IMR-90 (cell line): Measurements from ENCODE around the gene KY. TPM values are rescaled to one million over a fixed set of nuclear protein-coding genes. Genes with fewer than 3 reads are reported as not detected.

Experiments
- ATAC-seq: fragments of 200-7000 bp; cut with Tn5 transposase; 2 replicates; pipeline ENCODE4 v1.9.1; 2020; ENCODE audit warnings: low read depth, mild to moderate bottlenecking, moderate library complexity
- BruUV-seq: library from RNA; stranded (reverse); fragments of 400-500 nt; replicated peaks from 2 replicates; lab custom pipeline; 2021; lab: Mats Ljungman, UMichigan
- CTCF ChIA-PET: fragments of 300-600 bp; formaldehyde crosslinking; extraction: SDS; loops from one replicate; lab custom pipeline; 2021; ENCODE audit warnings: antibody characterized with exemption; lab: Yijun Ruan, JAX
- POLR2A ChIA-PET: fragments of 300-600 bp; sonication (Branson Sonifier 250); formaldehyde crosslinking; loops from one replicate; lab custom pipeline; 2022; ENCODE audit warnings: antibody characterized with exemption; ENCODE audit not compliant: unreplicated experiment; lab: Charles Lee
- DNase-seq: peaks from one replicate; pipeline ENCODE4 v3.0.0; 2013
- H2AFZ ChIP-seq: replicated peaks from 2 replicates; pipeline ENCODE3; 2013; ENCODE audit warnings: low read length, mild to moderate bottlenecking; ENCODE audit not compliant: poor library complexity
- H2AK5ac ChIP-seq: 2 replicates; pipeline ENCODE4 v1.6.1; 2013; ENCODE audit warnings: low read depth, low read length, inconsistent platforms
- H2AK9ac ChIP-seq: replicated peaks from 2 replicates; pipeline ENCODE3; 2013; ENCODE audit warnings: mild to moderate bottlenecking, low read depth, low read length, moderate library complexity; ENCODE audit not compliant: poor library complexity
- H2BK120ac ChIP-seq: 2 replicates; pipeline ENCODE4 v1.6.1; 2013; ENCODE audit warnings: low read depth, low read length, inconsistent platforms
- H2BK15ac ChIP-seq: 3 replicates; pipeline ENCODE4 v1.6.1; 2013; ENCODE audit warnings: low read depth, low read length, inconsistent platforms
- H2BK20ac ChIP-seq: 2 replicates; pipeline ENCODE4 v1.6.1; 2013; ENCODE audit warnings: low read depth, mild to moderate bottlenecking, inconsistent platforms, low read length, moderate library complexity
- H2BK5ac ChIP-seq: 2 replicates; pipeline ENCODE4 v1.6.1; 2013; ENCODE audit warnings: mild to moderate bottlenecking, low read depth, low read length, inconsistent platforms; ENCODE audit not compliant: poor library complexity, severe bottlenecking
- H3K14ac ChIP-seq: replicated peaks from 2 replicates; pipeline ENCODE4 v1.6.1; 2013; ENCODE audit warnings: low read depth, low read length, inconsistent platforms
- H3K18ac ChIP-seq: 2 replicates; pipeline ENCODE4 v1.6.1; 2013; ENCODE audit warnings: low read depth, low read length, control low read depth
- H3K23ac ChIP-seq: 2 replicates; pipeline ENCODE4 v1.6.1; 2013; ENCODE audit warnings: low read depth, low read length, inconsistent platforms
- H3K27ac ChIP-seq: 2 replicates; pipeline ENCODE4 v1.5.1; 2013; ENCODE audit warnings: mild to moderate bottlenecking, control low read depth, low read length; ENCODE audit not compliant: insufficient read depth
- H3K27me3 ChIP-seq: 2 replicates; pipeline ENCODE4 v1.6.1; 2013; ENCODE audit warnings: low read length; ENCODE audit not compliant: control insufficient read depth, insufficient read depth
- H3K36me3 ChIP-seq: 2 replicates; pipeline ENCODE4 v1.6.1; 2013; ENCODE audit warnings: low read length, mixed read lengths; ENCODE audit not compliant: control insufficient read depth, insufficient read depth
- H3K4ac ChIP-seq: 2 replicates; pipeline ENCODE4 v1.6.1; 2013; ENCODE audit warnings: low read depth, low read length, inconsistent platforms
- H3K4me1 ChIP-seq: 2 replicates; pipeline ENCODE4 v1.6.1; 2013; ENCODE audit warnings: low read length, mixed read lengths; ENCODE audit not compliant: control insufficient read depth, insufficient read depth
- H3K4me2 ChIP-seq: 2 replicates; pipeline ENCODE4 v1.6.1; 2013; ENCODE audit warnings: low read depth, mild to moderate bottlenecking, control low read depth, low read length, moderate library complexity
- H3K4me3 ChIP-seq: 2 replicates; pipeline ENCODE4 v1.5.1; 2013; ENCODE audit warnings: low read depth, mild to moderate bottlenecking, control low read depth, low read length, moderate library complexity; ENCODE audit not compliant: insufficient read depth
- H3K56ac ChIP-seq: 2 replicates; pipeline ENCODE4 v1.6.1; 2013; ENCODE audit warnings: low read length, inconsistent platforms; ENCODE audit not compliant: insufficient read depth; ENCODE audit errors: extremely low read depth
- H3K79me1 ChIP-seq, 2 experiments: 2 replicates each; pipeline ENCODE4 v1.6.1; 2013; ENCODE audit warnings: low read length in 2 of 2, inconsistent platforms in 1 of 2, low read depth in 1 of 2
- H3K9ac ChIP-seq: 2 replicates; pipeline ENCODE4 v1.6.1; 2013; ENCODE audit warnings: low read depth, low read length, control low read depth
- H3K9me1 ChIP-seq: 2 replicates; pipeline ENCODE4 v1.6.1; 2013; ENCODE audit warnings: low read length, inconsistent platforms; ENCODE audit not compliant: insufficient read depth
- H3K9me3 ChIP-seq: 2 replicates; pipeline ENCODE4 v1.6.1; 2013; ENCODE audit warnings: low read length; ENCODE audit not compliant: control insufficient read depth, insufficient read depth
- H4K20me1 ChIP-seq: 2 replicates; pipeline ENCODE4 v1.6.1; 2013; ENCODE audit warnings: low read length, inconsistent platforms; ENCODE audit not compliant: insufficient read depth
- H4K5ac ChIP-seq: 2 replicates; pipeline ENCODE4 v1.6.1; 2013; ENCODE audit warnings: mild to moderate bottlenecking, low read depth, low read length, control low read depth
- H4K8ac ChIP-seq, 2 experiments: 2 replicates each; pipeline ENCODE4 v1.6.1; 2013; ENCODE audit warnings: low read depth in 2 of 2, low read length in 2 of 2, control low read depth in 1 of 2, inconsistent platforms in 1 of 2
- H4K91ac ChIP-seq: 2 replicates; pipeline ENCODE4 v1.6.1; 2013; ENCODE audit warnings: low read depth, low read length, inconsistent platforms; ENCODE audit not compliant: insufficient read depth
- CEBPB ChIP-seq: IDR thresholded peaks from 2 replicates; pipeline ENCODE4 v1.6.1; 2012; ENCODE audit warnings: low read depth, low read length, improper control_type of control experiment
- CHD1 ChIP-seq: IDR thresholded peaks from 2 replicates; pipeline ENCODE4 v1.6.1; 2012; ENCODE audit warnings: low read depth, low read length, improper control_type of control experiment
- FOS ChIP-seq: fragments of 150-350 bp; IDR thresholded peaks from 2 replicates; pipeline ENCODE4 v1.6.1; 2016; ENCODE audit warnings: low read depth, low read length
- MAZ ChIP-seq: IDR thresholded peaks from 2 replicates; pipeline ENCODE4 v1.6.1; 2012; ENCODE audit warnings: low read depth, mild to moderate bottlenecking, low read length, improper control_type of control experiment, moderate library complexity, borderline replicate concordance
- POLR2A ChIP-seq: IDR thresholded peaks from 2 replicates; pipeline ENCODE4 v1.6.1; 2012; ENCODE audit warnings: mild to moderate bottlenecking, low read depth, low read length
- RCOR1 ChIP-seq: IDR thresholded peaks from 2 replicates; pipeline ENCODE4 v1.6.1; 2012; ENCODE audit warnings: mild to moderate bottlenecking, low read length, improper control_type of control experiment; ENCODE audit not compliant: insufficient replicate concordance
- RFX5 ChIP-seq: IDR thresholded peaks from 2 replicates; pipeline ENCODE4 v1.8.0; 2012; ENCODE audit warnings: low read depth, mild to moderate bottlenecking, low read length, moderate library complexity
- WGBS, 2 experiments: methylation state at CpG; one replicate each; pipeline versions ENCODE4 v1.1.5 to v1.1.7; 2013; ENCODE audit warnings: missing lambda C conversion rate in 2 of 2; ENCODE audit not compliant: insufficient read length in 1 of 2; ENCODE audit errors: extremely low coverage in 2 of 2; 5-methylcytosine and 5-hydroxymethylcytosine counted together
- dilution Hi-C: fragments of 300-500 bp; cut with HindIII; formaldehyde crosslinking; loops from one replicate; pipeline ENCODE4 v1.14.3; 2018; ENCODE audit warnings: low sequenced_read_pairs; ENCODE audit not compliant: unreplicated experiment
- in situ Hi-C: fragments of 300-500 bp; cut with MboI; formaldehyde crosslinking; loops from 3 replicates; pipeline ENCODE4 v1.14.3; 2019; ENCODE audit warnings: low sequenced_read_pairs, inconsistent platforms, mixed read lengths
- intact Hi-C: fragments of 100-400 bp; cut with micrococcal nuclease; formaldehyde crosslinking; loops from 2 replicates; pipeline ENCODE4 v1.10.0; 2022
- polyA plus RNA-seq, 3 experiments: library from polyadenylated mRNA; depleted of rRNA; stranded (reverse); fragments of >200 nt; gene quantifications; 2 replicates each; pipeline ENCODE4 v1.2.3, GENCODE V29; 2012; ENCODE audit warnings: low replicate concordance in 1 of 3
- total RNA-seq: library from RNA; depleted of rRNA; stranded (reverse); fragments of >200 nt; gene quantifications from 2 replicates; pipeline ENCODE4 v1.2.3, GENCODE V29; 2012
- TF ChIP-seq, protein P1 (sequence below): fragments of 150-350 bp; IDR thresholded peaks from 2 replicates; pipeline ENCODE4 v1.6.1; 2016; ENCODE audit warnings: low read depth, mild to moderate bottlenecking, low read length, moderate library complexity, borderline replicate concordance
- TF ChIP-seq, protein P2 (sequence below): fragments of 150-350 bp; IDR thresholded peaks from 2 replicates; pipeline ENCODE4 v1.6.1; 2017; ENCODE audit warnings: mild to moderate bottlenecking, antibody characterized with exemption, low read length, low read depth
- TF ChIP-seq, protein P3 (sequence below): conservative IDR thresholded peaks from 2 replicates; pipeline ENCODE4 v1.5.1; 2012; ENCODE audit warnings: mild to moderate bottlenecking, low read depth, low read length, improper control_type of control experiment

Gene KY
- total and polyA plus RNA-seq, 2 of the 4 experiments (the other 2 are of a cell fraction): under 0.01 to 0.09 TPM

DNA sequence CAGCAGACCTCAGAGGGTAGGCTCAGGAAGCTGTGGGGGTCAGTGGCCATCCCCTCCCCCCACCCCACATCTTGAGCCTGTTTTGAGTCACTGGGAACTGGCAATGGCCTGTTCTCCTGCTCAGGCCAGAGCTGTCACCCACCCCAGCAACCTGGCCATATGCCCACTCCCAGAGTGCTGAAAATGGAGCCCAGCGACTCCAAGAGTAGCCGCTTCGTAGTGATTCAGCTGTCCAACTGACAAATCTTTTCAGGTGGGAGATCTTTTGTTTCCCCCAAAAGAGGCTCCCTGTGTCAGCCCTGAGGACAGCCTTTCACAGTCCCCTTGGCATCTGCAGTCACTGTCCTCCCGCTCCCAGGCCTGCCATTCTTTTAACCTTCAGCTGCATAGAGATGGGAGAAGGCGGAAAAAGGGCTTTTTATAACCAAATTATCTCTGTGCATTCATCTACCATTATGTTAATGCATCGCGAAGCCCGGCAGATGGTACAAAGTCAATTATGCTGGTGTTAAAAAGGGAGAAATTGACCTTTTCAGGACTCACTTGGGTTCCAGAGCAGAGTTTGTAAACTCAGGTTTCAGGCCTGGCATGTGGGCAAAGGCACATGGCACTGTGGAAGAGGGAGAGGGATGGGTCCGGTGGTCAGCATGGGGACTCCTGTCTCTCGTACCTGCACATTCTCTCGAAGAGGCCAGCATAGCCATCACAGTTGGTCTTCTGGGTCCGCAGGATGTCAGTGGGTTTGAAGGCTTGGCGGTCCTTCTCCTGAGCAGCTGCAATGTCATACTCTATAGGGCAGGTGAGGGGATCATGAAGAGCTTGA lies 32.1 kb downstream of the KY start:
- CTCF ChIA-PET: no interaction called here
- no peak overlapping the region for H2BK15ac ChIP-seq
- no peak overlapping the region for H3K27ac ChIP-seq
- no peaks in the 10 kb centered on the region; the same call in 1 of the 2 replicates for H3K9me1 ChIP-seq
- no peak overlapping the region for H2BK5ac ChIP-seq
- H3K27me3 ChIP-seq: peaks cover 14% of the 10 kb centered on the region
- ATAC-seq: no peak
- TF ChIP-seq CHD1 (no peak), MAZ (no peak), FOS (no peak), CEBPB (no peak), POLR2A (no peak), RCOR1 (no peak), RFX5 (no peak)
- TF ChIP-seq, protein P1, sequence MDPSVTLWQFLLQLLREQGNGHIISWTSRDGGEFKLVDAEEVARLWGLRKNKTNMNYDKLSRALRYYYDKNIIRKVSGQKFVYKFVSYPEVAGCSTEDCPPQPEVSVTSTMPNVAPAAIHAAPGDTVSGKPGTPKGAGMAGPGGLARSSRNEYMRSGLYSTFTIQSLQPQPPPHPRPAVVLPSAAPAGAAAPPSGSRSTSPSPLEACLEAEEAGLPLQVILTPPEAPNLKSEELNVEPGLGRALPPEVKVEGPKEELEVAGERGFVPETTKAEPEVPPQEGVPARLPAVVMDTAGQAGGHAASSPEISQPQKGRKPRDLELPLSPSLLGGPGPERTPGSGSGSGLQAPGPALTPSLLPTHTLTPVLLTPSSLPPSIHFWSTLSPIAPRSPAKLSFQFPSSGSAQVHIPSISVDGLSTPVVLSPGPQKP: no peak
- TF ChIP-seq, protein P2, sequence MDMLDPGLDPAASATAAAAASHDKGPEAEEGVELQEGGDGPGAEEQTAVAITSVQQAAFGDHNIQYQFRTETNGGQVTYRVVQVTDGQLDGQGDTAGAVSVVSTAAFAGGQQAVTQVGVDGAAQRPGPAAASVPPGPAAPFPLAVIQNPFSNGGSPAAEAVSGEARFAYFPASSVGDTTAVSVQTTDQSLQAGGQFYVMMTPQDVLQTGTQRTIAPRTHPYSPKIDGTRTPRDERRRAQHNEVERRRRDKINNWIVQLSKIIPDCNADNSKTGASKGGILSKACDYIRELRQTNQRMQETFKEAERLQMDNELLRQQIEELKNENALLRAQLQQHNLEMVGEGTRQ: no peak
- TF ChIP-seq, protein P3, sequence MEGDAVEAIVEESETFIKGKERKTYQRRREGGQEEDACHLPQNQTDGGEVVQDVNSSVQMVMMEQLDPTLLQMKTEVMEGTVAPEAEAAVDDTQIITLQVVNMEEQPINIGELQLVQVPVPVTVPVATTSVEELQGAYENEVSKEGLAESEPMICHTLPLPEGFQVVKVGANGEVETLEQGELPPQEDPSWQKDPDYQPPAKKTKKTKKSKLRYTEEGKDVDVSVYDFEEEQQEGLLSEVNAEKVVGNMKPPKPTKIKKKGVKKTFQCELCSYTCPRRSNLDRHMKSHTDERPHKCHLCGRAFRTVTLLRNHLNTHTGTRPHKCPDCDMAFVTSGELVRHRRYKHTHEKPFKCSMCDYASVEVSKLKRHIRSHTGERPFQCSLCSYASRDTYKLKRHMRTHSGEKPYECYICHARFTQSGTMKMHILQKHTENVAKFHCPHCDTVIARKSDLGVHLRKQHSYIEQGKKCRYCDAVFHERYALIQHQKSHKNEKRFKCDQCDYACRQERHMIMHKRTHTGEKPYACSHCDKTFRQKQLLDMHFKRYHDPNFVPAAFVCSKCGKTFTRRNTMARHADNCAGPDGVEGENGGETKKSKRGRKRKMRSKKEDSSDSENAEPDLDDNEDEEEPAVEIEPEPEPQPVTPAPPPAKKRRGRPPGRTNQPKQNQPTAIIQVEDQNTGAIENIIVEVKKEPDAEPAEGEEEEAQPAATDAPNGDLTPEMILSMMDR: no peak
- in situ Hi-C loops: no loop called here
- intact Hi-C loops: no loop called here
- H3K79me1 ChIP-seq: no peaks in the 10 kb centered on the region
- H4K8ac ChIP-seq: no peak overlapping the region
- no TSS peak for BruUV-seq
- no peak overlapping the region for H3K23ac ChIP-seq
- H3K4me3 ChIP-seq: no peak overlapping the region
- H4K20me1 ChIP-seq: no peaks in the 10 kb centered on the region
- WGBS, 2 experiments: 94% methylated on average over 3 of the region's 13 CpGs; no CpG with 5 or more reads in 1 of the 2 experiments
- POLR2A ChIA-PET: no interaction called here
- H3K4ac ChIP-seq: no peak overlapping the region
- H2AFZ ChIP-seq: peak overlapping the region; percentile 69
- H3K9me3 ChIP-seq: no peaks in the 10 kb centered on the region
- H4K5ac ChIP-seq: no peak overlapping the region
- no peak overlapping the region for H3K18ac ChIP-seq
- no peak overlapping the region for H4K91ac ChIP-seq
- H3K56ac ChIP-seq: no peak overlapping the region
- no peak for DNase-seq
- peaks cover 2% of the 10 kb centered on the region; the same call in 1 of the 2 replicates for H3K4me1 ChIP-seq
- H2AK9ac ChIP-seq: no peak overlapping the region
- no peak overlapping the region for H2BK20ac ChIP-seq
- H3K4me2 ChIP-seq: no peak overlapping the region
- H2BK120ac ChIP-seq: no peak overlapping the region
- H2AK5ac ChIP-seq: no peak overlapping the region
- no peaks in the 10 kb centered on the region for H3K36me3 ChIP-seq
- H3K14ac ChIP-seq: no peak overlapping the region
- H3K9ac ChIP-seq: no peak overlapping the region
- dilution Hi-C loops: no loop called here
